GM12874 (cell line): Measurements from ENCODE around the gene SYNPO2.

Experiments used
- CTCF ChIP-seq: IDR thresholded peaks from 2 replicates; pipeline ENCODE4 v1.5.1; 2011; ENCODE audit warnings: low read depth, mild to moderate bottlenecking, control low read depth, low read length, moderate library complexity; ENCODE audit not compliant: insufficient read depth

SYNPO2 gene

DNA sequence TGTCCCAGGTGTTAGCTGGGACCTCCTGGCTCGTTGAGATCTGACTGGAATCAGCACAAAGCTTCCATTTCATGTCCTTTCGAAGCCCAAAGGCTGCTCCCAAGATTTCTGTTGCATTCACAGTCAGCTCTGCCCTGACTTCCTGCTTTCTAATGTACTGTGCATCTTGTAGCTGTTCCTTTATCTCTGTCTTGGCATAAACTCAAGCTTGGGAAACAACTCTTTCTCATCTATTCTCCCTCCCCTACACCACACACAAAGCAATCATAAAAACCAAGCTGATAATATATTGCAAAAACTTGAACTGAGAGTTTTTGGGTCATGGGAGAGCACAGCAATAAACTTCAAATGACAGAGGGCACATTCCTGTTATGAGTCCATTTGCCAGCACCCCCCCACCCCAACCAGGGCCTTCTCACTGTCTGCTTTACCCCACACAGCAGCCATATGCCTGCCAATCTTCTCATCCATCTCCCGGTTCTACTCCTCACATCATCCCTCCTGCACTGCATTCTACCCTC is 76.3 kb downstream of the SYNPO2 start:
- TF ChIP-seq CTCF = no peak

- no peak for TF ChIP-seq CTCF
Measured at GRCh38 chr4:118967393-118967792, 78.7 kb downstream of the SYNPO2 start.

GRCh38 chr4:118968005-118968404 is 79.4 kb downstream of the SYNPO2 start:
- no peak for TF ChIP-seq CTCF

GRCh38 chr4:118968813-118969212 is 80.2 kb downstream of the SYNPO2 start:
- TF ChIP-seq CTCF = no peak

GRCh38 chr4:118969359-118969758 is 80.7 kb downstream of the SYNPO2 start:
- peak; percentile 27; the same call in 1 of the 2 replicates for TF ChIP-seq CTCF

GRCh38 chr4:118972167-118972566 is 83.5 kb downstream of the SYNPO2 start:
- no peak for TF ChIP-seq CTCF

DNA sequence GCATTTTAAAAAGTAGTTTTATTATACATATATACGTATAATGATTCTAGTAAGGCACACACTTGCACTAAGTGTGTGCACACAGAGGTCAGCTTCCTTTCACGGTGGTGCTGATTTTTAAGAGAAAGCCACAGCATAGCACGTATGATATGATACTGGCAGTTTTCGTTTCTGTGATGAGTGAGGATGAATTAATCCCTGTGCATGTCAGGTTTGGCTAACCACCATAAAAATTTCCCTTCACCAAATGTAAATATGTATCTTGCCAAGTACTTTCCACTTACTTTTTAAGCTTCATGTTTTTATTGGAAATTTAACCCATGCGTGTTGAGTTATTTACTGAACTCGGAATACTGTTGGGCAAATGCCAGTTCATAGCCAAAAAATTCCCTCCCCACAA is 84.6 kb downstream of the SYNPO2 start:
- TF ChIP-seq CTCF = no peak

GRCh38 chr4:118974758-118975157 is 86.1 kb downstream of the SYNPO2 start:
- no peak for TF ChIP-seq CTCF
